Breast epithelium (tissue), 3 donors: Measurements from ENCODE around the gene CLCA2.

Source experiments
- CTCF ChIP-seq, 3 donors: fragments of 450-650 bp; IDR thresholded peaks; one replicate each; pipeline ENCODE4 v1.5.1; 2016 to 2017; ENCODE audit warnings: antibody characterized with exemption in 3 of 3, mild to moderate bottlenecking in 3 of 3, moderate library complexity in 3 of 3
- POLR2A ChIP-seq: fragments of 450-650 bp; IDR thresholded peaks from one replicate; pipeline ENCODE4 v1.6.1; 2016; ENCODE audit warnings: antibody characterized with exemption, mild to moderate bottlenecking, moderate library complexity

- TF ChIP-seq POLR2A (no peak), CTCF (IDR thresholded peaks at IDR 0.05) (no peak)
These were observed 44.6 kb downstream of the CLCA2 start, which contains the start of gene CLCA1 for GRCh38 chr1:86468501-86468977.
